Karpas-422 (cell line): ENCODE measurements around the gene RFX2. TPM values are rescaled to one million over a fixed set of nuclear protein-coding genes. Genes with fewer than 3 reads are reported as not detected.
A peak's percentile ranks its signal among the peaks of the same experiment; 100 is the strongest.

Source experiments
- DNase-seq: peaks from one replicate; pipeline ENCODE4 v3.0.0-alpha.2; 2015
- H2AFZ ChIP-seq: fragments of 200-600 bp; sonication (generic); 2 replicates; pipeline ENCODE4 v1.6.1; 2014; ENCODE audit warnings: antibody characterized with exemption, low read length, mixed read lengths
- H3K27ac ChIP-seq: fragments of 200-600 bp; sonication (generic); 2 replicates; pipeline ENCODE4 v1.5.1; 2014; ENCODE audit warnings: mild to moderate bottlenecking, low read length, moderate library complexity
- H3K27me3 ChIP-seq: fragments of 200-600 bp; sonication (generic); 2 replicates; pipeline ENCODE4 v1.6.1; 2014; ENCODE audit warnings: low read length, mixed read lengths
- H3K36me3 ChIP-seq: fragments of 200-600 bp; sonication (generic); 2 replicates; pipeline ENCODE4 v1.6.1; 2014; ENCODE audit warnings: low read length, mixed read lengths; ENCODE audit not compliant: insufficient read depth
- H3K4me1 ChIP-seq: fragments of 200-600 bp; sonication (generic); 2 replicates; pipeline ENCODE4 v1.6.1; 2014; ENCODE audit warnings: mild to moderate bottlenecking, low read length, mixed read lengths
- H3K4me2 ChIP-seq: fragments of 200-600 bp; sonication (generic); 2 replicates; pipeline ENCODE4 v1.6.1; 2014; ENCODE audit warnings: low read length, low read depth, mild to moderate bottlenecking; ENCODE audit not compliant: poor library complexity, severe bottlenecking
- H3K4me3 ChIP-seq: fragments of 200-600 bp; sonication (generic); 2 replicates; pipeline ENCODE4 v1.5.1; 2014; ENCODE audit warnings: mild to moderate bottlenecking, antibody characterized with exemption, low read length, mixed read lengths
- H3K79me2 ChIP-seq: fragments of 200-600 bp; sonication (generic); 2 replicates; pipeline ENCODE4 v1.6.1; 2014; ENCODE audit warnings: mild to moderate bottlenecking, low read length, mixed read lengths
- H3K9ac ChIP-seq: fragments of 200-600 bp; sonication (generic); 2 replicates; pipeline ENCODE4 v1.6.0; 2014; ENCODE audit warnings: low read length
- H3K9me2 ChIP-seq: fragments of 200-600 bp; sonication (generic), shearing (Covaris generic); replicated peaks from 2 replicates; pipeline ENCODE4 v1.6.0; 2014; ENCODE audit warnings: mild to moderate bottlenecking, low read length, moderate library complexity; ENCODE audit not compliant: insufficient read depth
- H3K9me3 ChIP-seq: fragments of 300-700, 200-600 bp; sonication (generic); 2 replicates; pipeline ENCODE4 v1.6.1; 2014; ENCODE audit warnings: low read length, mixed read lengths
- H4K20me1 ChIP-seq: fragments of 200-600 bp; sonication (generic); 2 replicates; pipeline ENCODE4 v1.6.1; 2014; ENCODE audit warnings: mild to moderate bottlenecking, antibody characterized with exemption, low read length, low read depth; ENCODE audit not compliant: insufficient read depth
- total RNA-seq: library from RNA; depleted of rRNA; stranded (reverse); fragments of >200 nt; shearing (Covaris generic); gene quantifications from 2 replicates; pipeline ENCODE4 v1.2.3, GENCODE V29; 2014; ENCODE audit warnings: low replicate concordance

Gene RFX2
- total RNA-seq, 1 experiment from 2014 or later: 6.4 TPM

- Histone ChIP-seq H3K4me2 (no peak overlapping the region), H2AFZ (no peak overlapping the region), H4K20me1 (no peaks in the 10 kb centered on the region), H3K27ac (no peak overlapping the region), H3K27me3 (no peaks in the 10 kb centered on the region), H3K79me2 (no peaks in the 10 kb centered on the region), H3K36me3 (no peaks in the 10 kb centered on the region), H3K9me3 (no peaks in the 10 kb centered on the region), H3K4me3 (no peak overlapping the region), H3K9me2 (no peaks in the 10 kb centered on the region), H3K9ac (no peak overlapping the region), H3K4me1 (peaks cover 2% of the 10 kb centered on the region)
- peak; percentile 58 for DNase-seq
Measured at GRCh38 chr19:6047741-6048251, 62.5 kb downstream of the RFX2 start.

DNA sequence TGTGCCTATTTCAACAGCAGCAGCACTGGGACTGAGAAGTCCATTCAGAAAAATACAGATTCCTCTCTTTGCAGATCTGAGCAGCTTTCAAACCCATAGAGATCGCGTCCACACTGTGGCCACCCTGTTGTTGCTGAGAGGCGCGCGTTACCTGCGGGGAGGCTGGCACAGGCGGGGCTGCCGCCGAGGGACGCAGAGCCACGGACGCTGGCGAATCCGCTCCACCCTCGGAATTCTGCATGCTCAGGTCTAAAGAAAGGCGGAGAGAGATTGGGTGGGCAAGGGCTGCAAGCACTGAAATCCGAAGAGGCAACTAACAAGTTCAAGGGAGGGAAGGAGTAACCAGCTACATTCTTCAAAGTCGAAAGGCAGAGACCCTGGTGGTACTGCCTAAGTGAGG lies 63.0 kb downstream of the RFX2 start:
- no peaks in the 10 kb centered on the region for H3K9me3 ChIP-seq
- H3K27me3 ChIP-seq: no peaks in the 10 kb centered on the region
- no peak overlapping the region for H3K9ac ChIP-seq
- H3K4me3 ChIP-seq: no peak overlapping the region
- H2AFZ ChIP-seq: no peak overlapping the region
- H3K4me1 ChIP-seq: peaks cover 7% of the 10 kb centered on the region
- no peaks in the 10 kb centered on the region for H3K36me3 ChIP-seq
- no peaks in the 10 kb centered on the region for H3K79me2 ChIP-seq
- H3K27ac ChIP-seq: no peak overlapping the region
- no peaks in the 10 kb centered on the region for H4K20me1 ChIP-seq
- no peaks in the 10 kb centered on the region for H3K9me2 ChIP-seq
- DNase-seq: no peak
- no peak overlapping the region for H3K4me2 ChIP-seq

GRCh38 chr19:6045108-6045507 lies 65.2 kb downstream of the RFX2 start:
- H3K9me2 ChIP-seq: no peaks in the 10 kb centered on the region
- H3K4me3 ChIP-seq: no peak overlapping the region
- no peaks in the 10 kb centered on the region for H3K36me3 ChIP-seq
- peaks cover 10% of the 10 kb centered on the region for H3K4me1 ChIP-seq
- DNase-seq: no peak
- no peaks in the 10 kb centered on the region for H3K27me3 ChIP-seq
- no peaks in the 10 kb centered on the region for H4K20me1 ChIP-seq
- no peaks in the 10 kb centered on the region for H3K9me3 ChIP-seq
- H3K79me2 ChIP-seq: no peaks in the 10 kb centered on the region
- no peak overlapping the region for H3K9ac ChIP-seq
- no peak overlapping the region for H2AFZ ChIP-seq
- no peak overlapping the region for H3K27ac ChIP-seq
- no peak overlapping the region for H3K4me2 ChIP-seq

- H3K9ac ChIP-seq: no peak overlapping the region
- no peak for DNase-seq
Measured at GRCh38 chr19:6044056-6044805, 66.1 kb downstream of the RFX2 start.

GRCh38 chr19:6042776-6043726 lies 67.2 kb downstream of the RFX2 start:
- Histone ChIP-seq H4K20me1 (no peaks in the 10 kb centered on the region), H3K4me3 (no peak overlapping the region), H3K27ac (no peak overlapping the region), H3K4me1 (peaks cover 10% of the 10 kb centered on the region), H3K9me3 (no peaks in the 10 kb centered on the region), H3K36me3 (no peaks in the 10 kb centered on the region), H3K4me2 (no peak overlapping the region), H2AFZ (no peak overlapping the region), H3K9ac (no peak overlapping the region), H3K27me3 (no peaks in the 10 kb centered on the region), H3K79me2 (no peaks in the 10 kb centered on the region), H3K9me2 (no peaks in the 10 kb centered on the region)
- peak; percentile 43 for DNase-seq

More at GRCh38 chr19:6044056-6044805, 66.1 kb downstream of the RFX2 start:
- Histone ChIP-seq H4K20me1 (no peaks in the 10 kb centered on the region), H2AFZ (no peak overlapping the region), H3K79me2 (no peaks in the 10 kb centered on the region), H3K27ac (no peak overlapping the region), H3K4me2 (no peak overlapping the region), H3K27me3 (no peaks in the 10 kb centered on the region), H3K36me3 (no peaks in the 10 kb centered on the region), H3K4me3 (no peak overlapping the region), H3K4me1 (peaks cover 10% of the 10 kb centered on the region), H3K9me2 (no peaks in the 10 kb centered on the region), H3K9me3 (no peaks in the 10 kb centered on the region)

DNA sequence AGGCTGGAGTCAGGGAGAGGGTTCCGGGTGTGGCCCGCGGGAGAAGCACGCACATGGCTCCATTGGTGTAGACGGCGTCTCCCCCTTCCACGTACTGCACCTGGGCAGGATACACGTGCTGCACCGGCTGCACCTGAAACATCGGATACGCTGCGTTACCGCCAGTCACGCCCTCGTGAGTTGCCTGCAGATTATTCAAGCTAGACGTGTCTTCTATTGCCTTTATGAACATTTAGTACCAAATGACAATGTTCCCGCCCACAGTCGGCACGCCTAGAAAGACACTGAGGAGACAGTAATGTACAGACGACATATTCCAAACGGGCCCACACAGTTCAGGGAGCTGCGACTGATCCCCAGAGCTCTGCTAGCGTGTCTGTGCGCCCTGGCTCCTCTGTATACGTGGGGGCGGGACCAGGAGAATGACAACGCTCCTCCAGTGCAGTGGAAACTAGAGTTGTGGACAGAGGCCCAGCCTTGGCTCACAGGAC lies 68.3 kb downstream of the RFX2 start:
- Histone ChIP-seq H3K4me1 (peaks cover 10% of the 10 kb centered on the region), H3K27ac (no peak overlapping the region)
- DNase-seq: no peak

DNA sequence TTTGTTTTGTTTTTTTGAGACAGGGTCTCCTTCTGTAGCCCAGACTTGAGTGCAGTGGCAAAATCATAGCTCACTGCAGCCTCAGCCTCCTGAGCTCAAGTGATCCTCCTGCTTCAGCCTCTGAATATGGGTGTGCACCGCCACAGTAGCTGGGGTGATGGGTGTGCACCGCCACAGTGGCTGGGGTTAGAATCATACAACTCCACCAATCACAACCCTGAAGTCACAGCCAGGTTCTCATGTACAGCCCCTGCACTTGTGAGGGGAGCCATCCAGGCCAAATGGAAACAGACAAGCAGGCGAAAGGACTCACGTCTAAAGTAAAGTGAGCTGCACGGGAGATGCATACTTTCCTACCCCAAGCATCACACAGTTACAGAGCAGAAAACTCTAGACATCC lies 69.2 kb downstream of the RFX2 start:
- H3K36me3 ChIP-seq: no peaks in the 10 kb centered on the region
- H4K20me1 ChIP-seq: no peaks in the 10 kb centered on the region
- H3K79me2 ChIP-seq: no peaks in the 10 kb centered on the region
- H3K4me3 ChIP-seq: no peak overlapping the region
- no peak overlapping the region for H3K27ac ChIP-seq
- no peak overlapping the region for H3K4me2 ChIP-seq
- no peaks in the 10 kb centered on the region for H3K9me2 ChIP-seq
- no peaks in the 10 kb centered on the region for H3K9me3 ChIP-seq
- no peak overlapping the region for H3K9ac ChIP-seq
- H3K27me3 ChIP-seq: no peaks in the 10 kb centered on the region
- H3K4me1 ChIP-seq: peaks cover 10% of the 10 kb centered on the region
- DNase-seq: no peak
- no peak overlapping the region for H2AFZ ChIP-seq

More for the DNA sequence above, 68.3 kb downstream of the RFX2 start:
- Histone ChIP-seq H3K9me2 (no peaks in the 10 kb centered on the region), H3K9ac (no peak overlapping the region), H3K36me3 (no peaks in the 10 kb centered on the region), H3K27me3 (no peaks in the 10 kb centered on the region), H3K4me3 (no peak overlapping the region), H3K4me2 (no peak overlapping the region), H4K20me1 (no peaks in the 10 kb centered on the region), H3K79me2 (no peaks in the 10 kb centered on the region), H2AFZ (no peak overlapping the region), H3K9me3 (no peaks in the 10 kb centered on the region)
